Fibroblast of pulmonary artery (primary cell): ENCODE data around the gene FAM120C.

Source experiments
- DNase-seq: peaks from one replicate; pipeline ENCODE4 v3.0.0-alpha.2; 2010; ENCODE audit warnings: low read depth
- H3K4me3 ChIP-seq: replicated peaks from 2 replicates; pipeline ENCODE4 v1.5.1; 2011; ENCODE audit warnings: low read depth, mild to moderate bottlenecking, control low read depth, low read length, moderate library complexity
- TF ChIP-seq, protein P1 (sequence below): IDR thresholded peaks from 2 replicates; pipeline ENCODE4 v1.5.1; 2011; ENCODE audit warnings: mild to moderate bottlenecking, control low read depth, low read length, inconsistent platforms; ENCODE audit errors: missing control alignments

Gene FAM120C

DNA sequence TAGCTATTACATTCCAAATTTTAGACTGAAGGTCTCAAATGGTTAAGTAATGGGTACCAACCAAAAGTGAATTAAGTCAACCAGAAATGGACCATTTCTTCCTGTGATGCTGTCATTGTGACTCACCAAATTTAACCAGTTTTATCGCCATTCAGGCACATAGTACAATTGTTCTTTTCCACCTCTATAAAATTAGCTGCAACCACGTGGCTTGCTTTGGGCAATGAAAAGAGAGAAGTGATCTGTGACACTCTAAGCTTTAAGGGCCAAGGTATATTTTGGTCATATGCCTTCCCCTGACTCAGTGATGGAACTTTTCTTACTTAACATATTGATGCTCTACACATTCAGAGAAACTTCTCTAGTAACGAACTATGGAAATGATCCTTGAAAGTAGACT is 118.5 kb downstream of the FAM120C start:
- DNase-seq = no peak
- TF ChIP-seq, protein P1, sequence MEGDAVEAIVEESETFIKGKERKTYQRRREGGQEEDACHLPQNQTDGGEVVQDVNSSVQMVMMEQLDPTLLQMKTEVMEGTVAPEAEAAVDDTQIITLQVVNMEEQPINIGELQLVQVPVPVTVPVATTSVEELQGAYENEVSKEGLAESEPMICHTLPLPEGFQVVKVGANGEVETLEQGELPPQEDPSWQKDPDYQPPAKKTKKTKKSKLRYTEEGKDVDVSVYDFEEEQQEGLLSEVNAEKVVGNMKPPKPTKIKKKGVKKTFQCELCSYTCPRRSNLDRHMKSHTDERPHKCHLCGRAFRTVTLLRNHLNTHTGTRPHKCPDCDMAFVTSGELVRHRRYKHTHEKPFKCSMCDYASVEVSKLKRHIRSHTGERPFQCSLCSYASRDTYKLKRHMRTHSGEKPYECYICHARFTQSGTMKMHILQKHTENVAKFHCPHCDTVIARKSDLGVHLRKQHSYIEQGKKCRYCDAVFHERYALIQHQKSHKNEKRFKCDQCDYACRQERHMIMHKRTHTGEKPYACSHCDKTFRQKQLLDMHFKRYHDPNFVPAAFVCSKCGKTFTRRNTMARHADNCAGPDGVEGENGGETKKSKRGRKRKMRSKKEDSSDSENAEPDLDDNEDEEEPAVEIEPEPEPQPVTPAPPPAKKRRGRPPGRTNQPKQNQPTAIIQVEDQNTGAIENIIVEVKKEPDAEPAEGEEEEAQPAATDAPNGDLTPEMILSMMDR = no peak
- H3K4me3 ChIP-seq = no peak overlapping the region

DNA sequence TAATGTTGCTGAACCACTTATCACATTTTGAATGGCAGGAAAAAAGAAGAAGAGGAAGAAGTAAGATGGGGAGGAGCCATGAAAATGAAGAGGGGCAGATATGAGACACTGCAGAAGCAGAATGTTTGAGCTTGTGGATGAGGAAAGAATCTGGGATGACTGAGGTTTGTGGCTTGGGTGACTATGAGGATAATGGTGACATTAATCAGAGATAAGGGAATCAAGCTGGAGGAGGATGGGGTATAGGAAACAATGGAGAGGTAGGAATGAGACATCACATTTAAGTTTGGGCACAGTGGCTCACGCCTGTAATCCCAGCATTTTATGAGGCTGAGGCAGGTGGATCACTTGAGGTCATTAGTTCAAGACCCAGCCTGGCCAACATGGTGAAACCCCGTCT is 119.7 kb downstream of the FAM120C start:
- TF ChIP-seq, protein P1 = no peak
- DNase-seq = no peak
- H3K4me3 ChIP-seq = no peak overlapping the region

DNA sequence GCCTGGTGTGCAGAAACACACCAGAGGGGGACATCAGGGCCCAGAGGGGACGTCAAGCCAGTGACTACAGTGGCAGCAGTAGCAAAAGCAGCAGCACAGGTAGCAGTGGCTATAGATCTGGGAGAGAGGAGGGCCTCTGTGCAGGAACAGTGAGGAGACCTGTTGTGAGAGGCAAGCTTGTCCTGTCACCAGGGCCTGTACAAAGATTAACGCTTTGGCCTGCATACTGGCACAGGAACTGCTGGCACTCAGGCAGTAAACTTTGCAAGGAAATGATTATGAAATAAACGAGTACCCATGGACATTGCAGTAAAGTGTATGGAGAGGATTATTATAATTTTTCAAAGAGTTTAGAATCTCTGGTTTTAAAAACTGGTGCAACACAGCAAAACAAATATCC is 133.3 kb downstream of the FAM120C start:
- TF ChIP-seq, protein P1 = no peak
- H3K4me3 ChIP-seq = no peak overlapping the region
- DNase-seq = no peak

DNA sequence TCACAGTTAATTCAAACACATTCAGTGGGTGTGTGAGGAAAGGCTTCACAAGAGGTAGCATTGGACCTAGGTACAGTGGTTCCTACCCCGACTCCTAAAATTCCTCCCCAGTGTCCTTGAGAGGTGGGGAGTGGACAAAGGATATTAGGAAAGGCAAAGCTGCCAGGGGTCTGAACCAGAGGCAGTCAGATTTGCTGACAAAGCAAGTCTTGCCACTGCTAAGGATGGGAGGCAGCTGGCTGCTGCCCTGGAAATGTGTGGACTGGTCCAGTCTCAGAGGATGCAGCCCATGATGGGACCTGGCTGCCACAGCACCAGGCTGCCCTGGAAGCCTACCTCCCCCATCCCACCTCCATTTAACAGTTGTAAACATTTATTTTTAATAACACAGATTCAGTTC is 134.6 kb downstream of the FAM120C start:
- DNase-seq = no peak
- TF ChIP-seq, protein P1 = no peak
- H3K4me3 ChIP-seq = no peak overlapping the region

DNA sequence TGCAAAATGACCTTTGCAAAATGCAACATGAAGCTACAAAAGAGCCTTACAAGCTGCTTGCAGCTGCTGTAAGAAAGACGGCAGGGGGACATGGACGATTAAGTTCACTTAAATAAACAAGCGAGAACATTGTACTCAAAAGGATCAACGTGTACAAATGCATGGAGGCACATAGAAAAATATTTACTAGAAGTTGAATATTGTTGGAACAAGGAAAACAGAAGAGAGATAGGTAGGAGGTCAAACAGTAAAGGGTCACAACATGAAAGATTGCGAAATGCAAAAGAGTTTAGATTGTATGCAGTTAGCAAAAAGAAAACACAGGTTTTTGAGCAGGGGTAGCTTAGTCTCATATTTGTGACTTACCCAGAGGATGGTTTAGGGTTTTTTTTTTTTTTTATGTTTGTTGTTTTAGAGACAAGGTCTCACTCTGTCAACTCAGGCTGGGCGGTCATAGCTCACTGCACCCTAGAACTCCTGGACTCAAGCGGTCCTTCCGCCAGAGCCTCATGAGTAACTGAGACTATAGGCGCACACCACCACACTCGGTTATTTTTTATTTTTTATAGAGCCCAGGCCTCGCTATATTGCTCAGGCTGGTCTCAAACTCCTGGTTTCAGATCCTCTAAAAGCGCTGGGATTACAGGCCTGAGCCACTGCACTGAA is 137.4 kb downstream of the FAM120C start:
- TF ChIP-seq, protein P1 = no peak
- H3K4me3 ChIP-seq = no peak overlapping the region
- DNase-seq = no peak

DNA sequence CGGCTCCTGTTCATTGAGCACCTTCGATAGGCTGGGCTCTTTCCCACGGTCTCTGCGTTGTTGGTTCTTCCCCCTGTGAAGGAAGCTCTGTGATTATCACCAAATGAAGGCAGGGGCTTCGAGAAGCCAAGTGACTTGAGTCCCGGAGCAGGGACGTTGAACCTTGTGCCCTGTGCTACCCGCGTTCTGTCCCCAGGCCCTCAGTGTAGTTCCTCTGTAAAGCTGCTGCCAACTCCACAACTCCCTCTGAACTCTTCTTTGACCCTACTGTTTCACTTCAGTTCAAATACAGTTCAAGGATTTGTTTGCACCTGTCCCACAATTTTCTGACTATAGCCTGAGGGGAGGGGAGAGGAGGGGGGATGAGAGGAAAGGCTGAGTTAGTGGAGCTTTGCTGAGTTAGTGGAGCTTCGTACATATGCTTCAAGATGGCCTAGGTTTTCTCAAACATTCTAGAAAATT is 138.1 kb downstream of the FAM120C start:
- no peak for DNase-seq
- TF ChIP-seq, protein P1 = no peak
- peak overlapping the region; percentile 76 for H3K4me3 ChIP-seq
